NCI-H2029 treated with DMSO at 0.1 percent for 48 hours (cell line): ENCODE measurements around the gene MED12L.

Experiments
- DNase-seq: peaks from one replicate; lab custom pipeline; 2025; lab: John Stamatoyannopoulos, UW

Gene MED12L

GRCh38 chr3:151262871-151263525 is 177.5 kb downstream of the MED12L start:
- no peak for DNase-seq

GRCh38 chr3:151264605-151265004 is 179.1 kb downstream of the MED12L start:
- no peak for DNase-seq

- no peak for DNase-seq
Measured at GRCh38 chr3:151265166-151265565, 179.7 kb downstream of the MED12L start.

- no peak for DNase-seq
Measured at GRCh38 chr3:151265866-151266265, 180.4 kb downstream of the MED12L start.

GRCh38 chr3:151267066-151267465 is 181.6 kb downstream of the MED12L start:
- no peak for DNase-seq

GRCh38 chr3:151268267-151269235 is 183.1 kb downstream of the MED12L start:
- no peak for DNase-seq

GRCh38 chr3:151269631-151270030 is 184.2 kb downstream of the MED12L start:
- DNase-seq: no peak

GRCh38 chr3:151275091-151275490 is 189.6 kb downstream of the MED12L start:
- DNase-seq: no peak

GRCh38 chr3:151276038-151276686 is 190.7 kb downstream of the MED12L start:
- DNase-seq: no peak

- DNase-seq: no peak
Measured at GRCh38 chr3:151276687-151277042, 191.2 kb downstream of the MED12L start.

- DNase-seq: no peak
Measured at GRCh38 chr3:151278230-151278629, 192.8 kb downstream of the MED12L start, which contains the start of gene P2RY14. P2RY14 (minus strand) TSS chr3:151278542; CDS start chr3:151214316, 64,226 bp downstream.

GRCh38 chr3:151281671-151282324 is 196.3 kb downstream of the MED12L start:
- DNase-seq: no peak

- DNase-seq: peak; percentile 47
Measured at GRCh38 chr3:151282921-151283320, 197.5 kb downstream of the MED12L start.

- no peak for DNase-seq
Measured at GRCh38 chr3:151283387-151283786, 197.9 kb downstream of the MED12L start.

GRCh38 chr3:151283907-151284461 is 198.5 kb downstream of the MED12L start:
- DNase-seq: no peak

- no peak for DNase-seq
Measured at GRCh38 chr3:151285940-151286339, 200.5 kb downstream of the MED12L start.

- DNase-seq: no peak
Measured at GRCh38 chr3:151289445-151289844, 204.0 kb downstream of the MED12L start.

GRCh38 chr3:151290673-151291072 is 205.2 kb downstream of the MED12L start:
- no peak for DNase-seq

- DNase-seq: no peak
Measured at GRCh38 chr3:151293127-151293526, 207.7 kb downstream of the MED12L start.

GRCh38 chr3:151296226-151296625 is 210.8 kb downstream of the MED12L start:
- DNase-seq: no peak

GRCh38 chr3:151297429-151297828 is 212.0 kb downstream of the MED12L start:
- DNase-seq: no peak

- DNase-seq: no peak
Measured at GRCh38 chr3:151299006-151299405, 213.5 kb downstream of the MED12L start.
